Measurements from ENCODE around the gene ASPG.

The ASPG gene

DNA sequence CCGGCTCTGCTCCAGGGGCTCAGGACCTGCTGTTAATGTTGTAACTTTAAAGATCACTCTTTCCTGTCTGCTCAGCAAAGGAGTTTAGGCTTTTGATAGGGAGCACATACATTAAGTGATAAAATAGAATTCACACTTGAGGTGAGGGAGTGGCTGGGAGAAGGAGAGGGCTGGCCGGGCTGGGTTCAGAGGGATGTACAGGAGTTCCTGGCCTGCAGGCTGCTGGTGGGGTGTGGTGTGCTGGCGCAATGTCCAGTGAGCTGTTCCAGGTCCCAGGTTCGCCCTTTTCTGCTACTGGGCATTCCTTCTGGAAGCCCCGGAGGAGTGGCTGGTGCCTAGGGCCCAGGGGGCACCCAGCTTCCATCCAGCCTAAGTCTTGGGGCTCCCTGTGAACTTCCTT is 70.6 kb downstream of the ASPG start:
- FAIRE-seq: no peak
- TF ChIP-seq POLR2A (IDR thresholded peaks at IDR 0.05; ENCODE audit: low read depth, low read length) (no peak), POLR2AphosphoS5 (IDR thresholded peaks at IDR 0.05; ENCODE audit: low read depth, low read length) (no peak), TAF1 (IDR thresholded peaks at IDR 0.05; ENCODE audit: borderline replicate concordance, low read depth, low read length) (no peak)
- DNase-seq (ENCODE audit: insufficient read length): no peak

DNA sequence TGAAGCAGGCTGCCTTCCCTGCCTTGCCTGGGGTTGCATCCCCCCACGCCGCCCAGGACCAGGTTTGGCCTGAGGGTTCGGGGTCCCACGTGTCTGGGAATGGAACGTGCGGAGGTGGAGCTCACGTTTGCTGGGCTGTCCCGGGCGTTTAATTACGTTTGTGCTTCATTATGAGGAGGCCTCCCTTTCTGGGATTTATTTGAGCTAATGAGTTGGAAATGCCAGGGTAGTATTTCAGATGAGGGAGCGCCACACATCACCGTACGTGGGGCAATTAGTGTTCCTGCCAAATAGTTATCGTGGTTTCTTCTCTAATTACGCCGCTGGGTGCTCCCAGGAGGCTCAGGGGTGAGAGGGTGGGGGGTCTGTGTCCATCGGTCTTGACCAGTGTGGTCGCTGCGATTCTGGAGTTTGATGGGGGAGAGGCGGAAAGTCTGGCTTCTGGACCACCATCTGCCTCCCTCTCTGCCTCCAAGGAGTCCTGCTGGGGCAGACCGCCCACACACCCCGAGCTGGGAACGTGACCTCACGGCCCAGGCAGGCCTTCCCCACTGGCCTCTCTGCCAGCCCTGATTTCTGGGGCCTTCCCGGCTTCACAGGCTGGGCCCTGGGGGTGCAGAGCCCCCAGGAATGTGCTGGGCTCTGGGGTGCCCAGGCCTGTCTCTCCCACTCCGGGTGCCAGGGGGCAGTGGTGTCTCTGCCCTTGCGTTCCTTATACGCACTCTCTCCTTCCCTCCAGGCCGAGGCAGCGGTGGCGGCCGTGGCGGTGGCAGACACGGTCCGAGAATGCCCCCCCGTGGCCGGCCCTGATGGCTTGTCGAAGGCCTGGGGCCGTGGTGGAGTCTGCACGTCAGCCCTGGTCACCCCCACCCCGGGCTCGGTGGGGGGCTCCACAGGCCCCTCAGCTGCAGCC is 71.8 kb downstream of the ASPG start:
- TF ChIP-seq POLR2A (IDR thresholded peaks at IDR 0.05; ENCODE audit: low read depth, low read length) (no peak), POLR2AphosphoS5 (IDR thresholded peaks at IDR 0.05; ENCODE audit: low read depth, low read length) (no peak), TAF1 (IDR thresholded peaks at IDR 0.05; ENCODE audit: borderline replicate concordance, low read depth, low read length) (no peak)
- DNase-seq (ENCODE audit: insufficient read length) (no peak), FAIRE-seq (no peak)

GRCh38 chr14:104158827-104159798 is 73.6 kb downstream of the ASPG start:
- no peak for TF ChIP-seq TAF1 (IDR thresholded peaks at IDR 0.05; ENCODE audit: borderline replicate concordance, low read depth, low read length)
- no peak for TF ChIP-seq POLR2A (IDR thresholded peaks at IDR 0.05; ENCODE audit: low read depth, low read length)
- TF ChIP-seq POLR2AphosphoS5 (IDR thresholded peaks at IDR 0.05; ENCODE audit: low read depth, low read length): no peak
- DNase-seq (ENCODE audit: insufficient read length): no peak
- FAIRE-seq: no peak

DNA sequence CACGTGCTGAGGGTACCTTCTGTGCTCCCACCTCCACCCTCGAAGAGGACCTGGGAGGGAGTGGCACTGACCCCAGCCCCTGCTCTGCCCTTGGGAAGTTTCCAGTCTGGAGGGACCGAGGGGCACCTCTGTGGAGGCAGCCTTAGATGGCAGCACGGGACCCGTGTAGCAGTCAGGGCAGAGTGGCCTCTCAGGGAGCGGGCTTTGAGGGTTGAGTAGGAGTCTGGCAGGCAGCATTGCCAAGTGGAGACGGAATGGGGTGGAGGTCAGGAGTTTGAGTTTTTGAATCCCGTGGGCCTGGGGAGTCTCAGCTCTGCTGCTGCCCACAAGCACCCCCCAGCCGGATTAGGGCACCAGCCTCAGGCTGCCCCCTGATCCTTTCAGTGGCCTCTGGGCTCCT is 74.5 kb downstream of the ASPG start:
- FAIRE-seq (no peak), DNase-seq (ENCODE audit: insufficient read length) (no peak)
- TF ChIP-seq POLR2A (IDR thresholded peaks at IDR 0.05; ENCODE audit: low read depth, low read length) (no peak), POLR2AphosphoS5 (IDR thresholded peaks at IDR 0.05; ENCODE audit: low read depth, low read length) (no peak), TAF1 (IDR thresholded peaks at IDR 0.05; ENCODE audit: borderline replicate concordance, low read depth, low read length) (no peak)

GRCh38 chr14:104161602-104162367 is 76.3 kb downstream of the ASPG start:
- no peak for DNase-seq (ENCODE audit: insufficient read length)
- TF ChIP-seq TAF1 (IDR thresholded peaks at IDR 0.05; ENCODE audit: borderline replicate concordance, low read depth, low read length) (no peak), POLR2AphosphoS5 (IDR thresholded peaks at IDR 0.05; ENCODE audit: low read depth, low read length) (no peak), POLR2A (IDR thresholded peaks at IDR 0.05; ENCODE audit: low read depth, low read length) (no peak)
- FAIRE-seq: no peak

DNA sequence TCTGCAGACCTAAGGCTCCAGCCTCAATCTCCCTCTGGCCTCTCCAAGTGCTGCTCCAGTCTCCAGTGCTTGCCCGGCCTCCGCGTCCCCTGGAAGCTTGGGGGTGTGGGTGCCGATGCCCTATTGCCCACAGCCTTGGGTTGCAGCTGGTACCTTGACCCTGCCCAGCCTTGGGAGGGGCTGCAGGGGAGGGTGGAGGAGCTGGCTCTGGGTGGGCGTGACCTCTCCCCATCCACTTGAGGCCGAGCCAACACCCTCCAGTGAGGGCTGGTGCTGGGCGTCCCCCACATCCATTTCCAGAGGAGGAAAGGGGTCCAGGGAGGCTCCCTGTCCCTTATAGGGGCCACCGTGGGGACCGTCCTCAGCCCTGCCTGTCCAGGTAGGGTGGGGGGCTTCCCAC is 77.0 kb downstream of the ASPG start:
- DNase-seq (ENCODE audit: insufficient read length) (no peak), FAIRE-seq (no peak)
- TF ChIP-seq POLR2A (IDR thresholded peaks at IDR 0.05; ENCODE audit: low read depth, low read length): no peak
- no peak for TF ChIP-seq POLR2AphosphoS5 (IDR thresholded peaks at IDR 0.05; ENCODE audit: low read depth, low read length)
- TF ChIP-seq TAF1 (IDR thresholded peaks at IDR 0.05; ENCODE audit: borderline replicate concordance, low read depth, low read length): no peak

- no peak for DNase-seq (ENCODE audit: insufficient read length)
- no peak for FAIRE-seq
- TF ChIP-seq POLR2A (IDR thresholded peaks at IDR 0.05; ENCODE audit: low read depth, low read length): no peak
Observed at GRCh38 chr14:104163541-104163940, 78.0 kb downstream of the ASPG start.

DNA sequence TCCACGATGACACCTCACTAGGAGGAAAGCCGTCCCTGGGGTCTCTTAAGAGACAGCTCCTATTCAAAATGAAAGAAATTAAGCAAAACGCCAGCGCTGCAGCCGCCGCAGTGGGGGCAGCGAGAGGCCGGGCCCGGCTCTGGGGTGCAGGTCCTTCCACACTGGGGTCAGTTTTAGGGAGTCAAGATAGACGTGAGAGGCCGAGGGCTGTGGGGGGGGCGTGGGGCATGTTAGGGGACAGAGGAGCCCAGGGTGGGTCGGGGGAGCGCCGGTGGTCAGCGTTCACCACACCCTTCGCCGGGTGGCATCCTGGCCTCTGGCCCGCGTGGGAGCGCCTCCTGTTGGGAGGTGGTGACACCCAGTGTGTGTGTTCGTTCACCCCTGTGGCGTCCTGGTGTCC is 78.5 kb downstream of the ASPG start:
- FAIRE-seq (no peak), DNase-seq (ENCODE audit: insufficient read length) (no peak)
- TF ChIP-seq TAF1 (IDR thresholded peaks at IDR 0.05; ENCODE audit: borderline replicate concordance, low read depth, low read length) (no peak), POLR2A (IDR thresholded peaks at IDR 0.05; ENCODE audit: low read depth, low read length) (no peak), POLR2AphosphoS5 (IDR thresholded peaks at IDR 0.05; ENCODE audit: low read depth, low read length) (no peak)

GRCh38 chr14:104164512-104164911 is 79.0 kb downstream of the ASPG start:
- no peak for FAIRE-seq
- no peak for DNase-seq (ENCODE audit: insufficient read length)
- TF ChIP-seq POLR2AphosphoS5 (IDR thresholded peaks at IDR 0.05; ENCODE audit: low read depth, low read length) (no peak), POLR2A (IDR thresholded peaks at IDR 0.05; ENCODE audit: low read depth, low read length) (no peak), TAF1 (IDR thresholded peaks at IDR 0.05; ENCODE audit: borderline replicate concordance, low read depth, low read length) (no peak)
